ENCODE results near the gene CCDC190.
"Not testable (repeated sequence)": the region's sequence is repeated elsewhere in the genome, so short reads cannot be mapped to it uniquely, and the experiment has no call there.

CCDC190 gene

DNA sequence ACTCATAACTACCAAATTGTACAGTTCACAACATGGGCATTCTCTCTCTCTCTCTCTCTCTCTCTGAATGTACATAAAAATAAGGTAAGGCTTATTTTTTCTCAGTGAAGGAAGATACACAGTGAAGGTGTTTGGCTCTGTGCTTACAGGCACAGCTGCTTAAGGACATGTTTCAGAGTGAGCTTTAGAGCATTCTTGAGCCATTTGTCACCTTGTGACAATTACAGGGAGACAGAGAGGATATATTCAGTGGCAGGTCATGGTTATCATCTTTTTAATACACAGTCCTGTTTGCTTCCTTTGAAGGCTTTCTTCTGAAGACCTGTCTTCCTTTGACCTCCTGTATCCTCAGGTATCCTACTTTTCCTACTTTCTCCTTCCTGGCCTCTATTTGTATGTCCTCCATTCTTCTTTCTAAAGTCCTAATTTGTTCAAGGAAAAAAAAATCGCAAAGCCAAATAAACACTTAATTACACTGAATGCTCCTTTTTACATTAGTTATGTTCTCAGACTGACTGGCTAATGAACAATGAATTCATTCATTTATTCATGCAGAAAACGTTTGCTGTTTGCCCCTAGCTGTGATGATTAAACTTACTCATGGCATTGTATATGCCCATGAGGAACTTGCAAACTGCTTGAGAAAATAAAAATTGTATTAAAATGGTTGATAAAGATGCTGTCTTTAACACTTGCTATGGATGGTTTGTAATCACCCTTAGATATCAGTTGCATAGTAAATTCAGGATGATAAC lies 37.0 kb downstream of the CCDC190 start:
- no peak for DNase-seq

DNA sequence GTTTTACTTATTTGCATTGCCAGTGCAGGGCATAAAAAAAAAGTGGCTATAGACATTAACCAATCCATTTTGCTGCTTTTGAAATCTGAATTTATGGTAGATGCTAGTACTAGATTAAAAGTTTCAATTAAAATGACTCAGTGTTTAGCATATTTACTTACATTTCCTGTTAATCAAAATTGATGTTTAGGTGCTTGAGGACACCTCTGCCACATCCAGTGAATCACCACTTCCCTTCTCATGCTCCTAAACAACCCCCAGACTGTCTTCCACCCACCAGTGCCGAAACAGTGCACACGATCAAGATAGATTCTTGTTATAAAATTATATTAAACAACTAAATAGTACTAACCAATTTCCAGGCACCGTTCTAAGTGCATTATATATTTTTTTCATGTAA lies 37.7 kb downstream of the CCDC190 start:
- no peak for DNase-seq

DNA sequence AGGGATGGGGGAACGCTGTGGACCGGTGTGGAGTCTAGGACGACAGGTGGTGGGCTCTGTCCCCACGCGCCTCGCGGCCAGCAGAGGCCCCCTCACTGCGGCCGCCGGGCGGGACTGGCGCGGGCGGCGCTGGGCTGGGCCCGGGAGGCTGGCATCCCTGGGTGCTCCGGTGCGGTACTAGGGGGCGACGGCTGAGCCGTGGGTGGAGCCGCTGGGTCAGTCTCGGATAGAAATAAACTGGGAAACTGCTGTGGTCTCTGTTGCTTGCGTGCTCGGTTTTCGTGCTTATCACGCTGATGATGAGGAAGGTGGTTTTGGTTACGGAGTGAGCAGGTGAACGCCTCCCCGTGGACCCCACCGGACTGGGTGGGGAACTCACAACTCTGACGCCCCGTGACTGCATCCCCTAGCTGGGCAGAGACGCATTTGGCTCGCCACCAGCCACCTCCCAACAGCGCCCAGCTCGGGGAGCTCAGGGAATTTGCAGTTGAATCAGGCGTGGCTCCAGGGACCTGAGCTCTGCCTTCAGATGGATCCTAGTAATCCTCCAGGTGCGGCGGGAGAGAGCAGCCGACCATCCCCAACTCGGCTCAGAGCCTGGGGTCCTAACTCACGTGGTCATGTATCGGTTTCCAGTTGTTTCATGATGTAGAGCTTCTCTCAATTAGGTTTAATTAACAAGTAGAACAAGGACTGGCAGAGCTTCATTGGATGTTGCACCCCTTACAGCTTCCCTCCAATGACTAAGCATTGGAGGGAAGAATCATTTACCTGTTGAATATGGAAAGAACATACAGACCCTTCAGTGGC lies 38.4 kb downstream of the CCDC190 start:
- peak in 1 of 2 donors; percentile 6 for DNase-seq

DNA sequence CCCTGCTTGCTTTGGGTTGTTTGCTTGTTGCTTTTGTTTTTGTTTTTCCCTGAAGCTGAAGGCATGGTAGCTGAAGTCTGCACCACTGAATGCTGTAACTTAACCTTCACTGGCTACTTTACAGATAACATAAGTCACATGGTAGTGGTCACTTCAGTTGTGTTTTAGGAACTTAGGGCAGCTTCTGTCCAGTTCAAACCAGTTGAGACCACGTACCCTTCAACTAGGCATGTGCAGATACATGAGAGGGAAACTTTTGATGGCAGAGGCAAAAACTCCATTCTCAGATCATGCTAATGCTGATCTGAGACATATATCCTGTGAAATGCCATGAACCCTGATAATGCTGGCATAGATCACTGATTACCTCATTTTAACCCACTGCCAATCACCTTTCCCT lies 42.3 kb downstream of the CCDC190 start:
- DNase-seq, result not testable (repeated sequence)

DNA sequence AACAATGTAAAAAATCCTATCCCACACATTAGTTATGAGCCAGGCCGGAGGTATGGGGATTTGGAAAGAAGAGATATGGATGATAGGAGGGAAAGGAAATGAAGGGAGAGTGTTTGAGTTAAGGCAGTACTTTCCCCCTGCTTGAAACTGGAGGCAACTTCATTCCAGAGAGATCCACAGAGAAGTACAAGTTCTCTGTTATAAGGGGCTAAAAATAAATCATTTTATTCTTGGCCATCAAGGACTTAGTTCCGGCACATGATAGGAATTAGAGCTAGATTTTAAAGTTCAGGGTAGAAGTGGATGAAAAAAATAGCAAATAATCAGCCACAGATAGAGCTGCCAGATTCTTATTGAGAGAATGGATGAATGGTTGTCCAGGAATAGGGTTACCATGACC lies 42.8 kb downstream of the CCDC190 start:
- not testable (repeated sequence) for DNase-seq

DNA sequence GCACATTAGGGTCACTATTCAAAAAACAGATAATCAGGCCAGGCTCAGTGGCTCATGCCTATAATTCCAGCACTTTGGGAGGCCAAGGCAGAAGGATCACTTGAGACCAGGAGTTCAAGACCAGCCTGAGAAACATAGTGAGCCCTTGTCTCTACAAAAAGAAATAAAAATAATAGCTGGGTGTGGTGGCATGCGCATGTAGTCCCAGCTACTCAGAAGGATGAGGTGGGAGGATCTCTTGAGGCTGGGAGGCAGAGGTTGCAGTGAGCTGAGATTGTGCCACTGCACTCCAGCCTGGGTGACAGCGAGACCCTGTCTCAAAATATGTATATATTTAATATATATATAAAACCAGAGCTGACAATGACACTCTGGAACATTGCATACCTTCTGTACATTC lies 48.6 kb downstream of the CCDC190 start:
- not testable (repeated sequence) for DNase-seq

DNA sequence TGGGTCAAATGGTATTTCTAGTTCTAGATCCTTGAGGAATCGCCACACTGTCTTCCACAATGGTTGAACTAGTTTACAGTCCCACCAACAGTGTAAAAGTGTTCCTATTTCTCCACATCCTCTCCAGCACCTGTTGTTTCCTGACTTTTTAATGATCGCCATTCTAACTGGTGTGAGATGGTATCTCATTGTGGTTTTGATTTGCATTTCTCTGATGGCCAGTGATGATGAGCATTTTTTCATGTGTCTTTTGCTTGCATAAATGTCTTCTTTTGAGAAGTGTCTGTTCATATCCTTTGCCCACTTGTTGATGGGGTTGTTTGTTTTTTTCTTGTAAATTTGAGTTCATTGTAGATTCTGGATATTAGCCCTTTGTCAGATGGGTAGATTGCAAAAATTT lies 53.5 kb downstream of the CCDC190 start:
- not testable (repeated sequence) for DNase-seq

Measured in stimulated activated CD4-positive, alpha-beta T cell treated with anti-CD3 and anti-CD28 coated beads, Interleukin-2, amount 100 ng/mL, for 24 hours (primary cell).